ENCODE measurements around the gene PIP5K1B. TPM values are rescaled to one million over a fixed set of nuclear protein-coding genes. Genes with fewer than 3 reads are reported as not detected.

PIP5K1B gene
- total and polyA plus RNA-seq, 2 donors (not counting 1 experiment from before 2014, with no cell fraction given) = under 0.01 to 0.03 TPM

DNA sequence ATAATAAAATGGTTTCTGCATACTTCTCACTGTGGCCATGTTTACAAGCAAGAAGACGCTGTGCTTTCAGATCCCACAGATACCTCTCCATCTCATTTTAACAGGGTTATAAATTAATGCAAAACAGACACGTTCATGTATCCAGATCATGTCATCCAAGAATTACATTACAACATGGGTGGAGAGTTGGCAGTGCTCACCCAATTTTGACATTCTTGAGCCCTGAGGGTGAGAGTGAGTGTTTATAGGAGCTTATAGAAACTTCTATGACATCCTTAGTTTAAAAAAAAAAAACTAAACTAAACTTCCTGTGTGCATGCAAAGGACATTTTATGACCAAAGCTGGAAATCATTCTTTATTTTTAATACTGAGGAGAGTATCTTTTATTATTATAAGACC, 299.8 kb downstream of the PIP5K1B start:
- Histone ChIP-seq H3K9ac (ENCODE audit: insufficient read depth, low read length) (no peak overlapping the region), H3K79me2 (ENCODE audit: control insufficient read depth, insufficient read depth, low read length) (no peaks in the 10 kb centered on the region), H3K4me3 (replicated peaks in 1 of 4; ENCODE audit: control extremely low read depth in 1 of 4, insufficient read depth in 1 of 4, low read depth in 3 of 4, low read length in 4 of 4) (no peak overlapping the region), H4K20me1 (ENCODE audit: control insufficient read depth, extremely low read depth, insufficient read depth, low read length) (no peaks in the 10 kb centered on the region), H3K4me2 (ENCODE audit: extremely low read depth, insufficient read depth, low read length) (no peak overlapping the region), H3K27ac (ENCODE audit: insufficient read depth, low read length) (no peak overlapping the region), H2AFZ (ENCODE audit: low read length) (no peak overlapping the region), H3K36me3 (ENCODE audit: control insufficient read depth, insufficient read depth, low read length) (no peaks in the 10 kb centered on the region), H3K27me3 (ENCODE audit: control insufficient read depth, insufficient read depth, low read length) (peaks cover 2% of the 10 kb centered on the region), H3K9me3 (ENCODE audit: control insufficient read depth, insufficient read depth, low read depth, low read length) (no peaks in the 10 kb centered on the region), H3K4me1 (ENCODE audit: control insufficient read depth, extremely low read depth, insufficient read depth, low read length) (no peaks in the 10 kb centered on the region)
- TF ChIP-seq EZH2 (IDR thresholded peaks at IDR 0.05; ENCODE audit: low read length, missing control alignments) = no peak
- TF ChIP-seq, protein P1, sequence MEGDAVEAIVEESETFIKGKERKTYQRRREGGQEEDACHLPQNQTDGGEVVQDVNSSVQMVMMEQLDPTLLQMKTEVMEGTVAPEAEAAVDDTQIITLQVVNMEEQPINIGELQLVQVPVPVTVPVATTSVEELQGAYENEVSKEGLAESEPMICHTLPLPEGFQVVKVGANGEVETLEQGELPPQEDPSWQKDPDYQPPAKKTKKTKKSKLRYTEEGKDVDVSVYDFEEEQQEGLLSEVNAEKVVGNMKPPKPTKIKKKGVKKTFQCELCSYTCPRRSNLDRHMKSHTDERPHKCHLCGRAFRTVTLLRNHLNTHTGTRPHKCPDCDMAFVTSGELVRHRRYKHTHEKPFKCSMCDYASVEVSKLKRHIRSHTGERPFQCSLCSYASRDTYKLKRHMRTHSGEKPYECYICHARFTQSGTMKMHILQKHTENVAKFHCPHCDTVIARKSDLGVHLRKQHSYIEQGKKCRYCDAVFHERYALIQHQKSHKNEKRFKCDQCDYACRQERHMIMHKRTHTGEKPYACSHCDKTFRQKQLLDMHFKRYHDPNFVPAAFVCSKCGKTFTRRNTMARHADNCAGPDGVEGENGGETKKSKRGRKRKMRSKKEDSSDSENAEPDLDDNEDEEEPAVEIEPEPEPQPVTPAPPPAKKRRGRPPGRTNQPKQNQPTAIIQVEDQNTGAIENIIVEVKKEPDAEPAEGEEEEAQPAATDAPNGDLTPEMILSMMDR (conservative IDR thresholded peaks at IDR 0.05 in 1 of 2, IDR thresholded peaks at IDR 0.05 in 1 of 2; ENCODE audit: low read depth in 1 of 2, low read length in 2 of 2) = no peak
- no peak for DNase-seq (ENCODE audit: low read depth in 2 of 2)

DNA sequence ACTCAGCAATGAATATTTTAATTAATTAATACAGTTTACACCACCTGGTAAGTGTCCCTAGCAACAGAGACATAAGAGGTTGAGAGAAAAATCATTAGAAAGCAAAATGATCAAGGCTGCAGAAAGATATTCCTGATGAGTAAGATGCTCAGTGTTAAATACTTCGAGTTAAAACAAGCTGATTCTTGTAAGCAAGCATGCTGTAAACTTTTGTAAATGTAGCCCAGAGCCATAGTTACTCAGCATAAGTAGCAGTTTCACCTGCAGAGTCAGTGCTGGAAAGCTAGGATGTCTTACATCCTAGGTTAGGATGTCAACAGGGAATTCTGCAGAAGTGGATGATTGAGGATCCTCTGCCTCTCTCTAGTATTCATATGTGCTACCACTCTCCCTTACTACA, 304.7 kb downstream of the PIP5K1B start:
- Histone ChIP-seq H3K9ac (ENCODE audit: insufficient read depth, low read length) (no peak overlapping the region), H3K4me1 (ENCODE audit: control insufficient read depth, extremely low read depth, insufficient read depth, low read length) (no peaks in the 10 kb centered on the region), H4K20me1 (ENCODE audit: control insufficient read depth, extremely low read depth, insufficient read depth, low read length) (no peaks in the 10 kb centered on the region), H3K27ac (ENCODE audit: insufficient read depth, low read length) (no peak overlapping the region), H3K9me3 (ENCODE audit: control insufficient read depth, insufficient read depth, low read depth, low read length) (no peaks in the 10 kb centered on the region), H2AFZ (ENCODE audit: low read length) (no peak overlapping the region), H3K27me3 (ENCODE audit: control insufficient read depth, insufficient read depth, low read length) (no peaks in the 10 kb centered on the region), H3K36me3 (ENCODE audit: control insufficient read depth, insufficient read depth, low read length) (no peaks in the 10 kb centered on the region), H3K4me2 (ENCODE audit: extremely low read depth, insufficient read depth, low read length) (no peak overlapping the region), H3K4me3 (replicated peaks in 1 of 4; ENCODE audit: control extremely low read depth in 1 of 4, insufficient read depth in 1 of 4, low read depth in 3 of 4, low read length in 4 of 4) (no peak overlapping the region), H3K79me2 (ENCODE audit: control insufficient read depth, insufficient read depth, low read length) (no peaks in the 10 kb centered on the region)
- TF ChIP-seq, protein P1 (conservative IDR thresholded peaks at IDR 0.05 in 1 of 2, IDR thresholded peaks at IDR 0.05 in 1 of 2; ENCODE audit: low read depth in 1 of 2, low read length in 2 of 2) = no peak
- no peak for TF ChIP-seq EZH2 (IDR thresholded peaks at IDR 0.05; ENCODE audit: low read length, missing control alignments)
- DNase-seq (ENCODE audit: low read depth in 2 of 2) = no peak

DNA sequence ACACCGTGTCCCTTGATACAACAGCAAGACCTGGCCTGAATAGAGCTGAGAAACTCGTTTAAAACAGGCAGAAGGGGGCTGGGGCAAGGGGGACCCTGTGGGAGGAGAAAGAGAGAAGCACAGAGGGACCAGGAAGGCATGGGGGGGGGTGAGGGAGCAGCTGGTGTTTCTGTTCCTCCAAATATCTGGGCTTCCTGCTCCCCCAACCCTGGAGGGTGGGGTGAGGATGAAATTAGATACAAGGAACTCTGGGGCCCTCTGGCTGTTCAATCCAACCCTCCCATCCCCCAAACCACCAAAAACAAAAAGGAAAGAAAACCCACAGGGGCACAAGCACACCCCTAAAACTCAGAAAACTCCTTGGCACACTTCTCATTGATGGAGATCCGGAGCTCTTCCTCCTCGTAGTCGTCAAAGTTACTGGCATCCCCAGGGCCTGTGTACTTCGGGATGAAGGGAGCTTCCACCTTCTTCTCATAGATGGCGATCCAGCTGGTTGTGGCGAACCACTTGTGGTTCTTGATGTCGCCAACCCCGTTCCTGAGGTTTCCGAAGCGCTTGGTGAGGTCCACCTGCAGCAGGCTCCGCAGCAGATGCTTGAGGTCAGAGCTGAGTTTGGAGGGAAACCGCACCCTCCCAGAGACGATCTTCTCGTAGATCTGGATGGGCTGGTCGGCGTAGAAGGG, 307.8 kb downstream of the PIP5K1B start:
- DNase-seq (ENCODE audit: low read depth in 2 of 2) = no peak
- TF ChIP-seq, protein P1 (conservative IDR thresholded peaks at IDR 0.05 in 1 of 2, IDR thresholded peaks at IDR 0.05 in 1 of 2; ENCODE audit: low read depth in 1 of 2, low read length in 2 of 2) = no peak
- TF ChIP-seq EZH2 (IDR thresholded peaks at IDR 0.05; ENCODE audit: low read length, missing control alignments) = no peak
- H2AFZ ChIP-seq (ENCODE audit: low read length) = no peak overlapping the region
- H3K36me3 ChIP-seq (ENCODE audit: control insufficient read depth, insufficient read depth, low read length) = no peaks in the 10 kb centered on the region
- H3K27ac ChIP-seq (ENCODE audit: insufficient read depth, low read length) = no peak overlapping the region
- no peak overlapping the region for H3K4me2 ChIP-seq (ENCODE audit: extremely low read depth, insufficient read depth, low read length)
- H3K9ac ChIP-seq (ENCODE audit: insufficient read depth, low read length) = no peak overlapping the region
- H4K20me1 ChIP-seq (ENCODE audit: control insufficient read depth, extremely low read depth, insufficient read depth, low read length) = no peaks in the 10 kb centered on the region
- H3K4me1 ChIP-seq (ENCODE audit: control insufficient read depth, extremely low read depth, insufficient read depth, low read length) = no peaks in the 10 kb centered on the region
- H3K9me3 ChIP-seq (ENCODE audit: control insufficient read depth, insufficient read depth, low read depth, low read length) = no peaks in the 10 kb centered on the region
- H3K79me2 ChIP-seq (ENCODE audit: control insufficient read depth, insufficient read depth, low read length) = no peaks in the 10 kb centered on the region
- no peaks in the 10 kb centered on the region for H3K27me3 ChIP-seq (ENCODE audit: control insufficient read depth, insufficient read depth, low read length)
- H3K4me3 ChIP-seq (replicated peaks in 1 of 4; ENCODE audit: control extremely low read depth in 1 of 4, insufficient read depth in 1 of 4, low read depth in 3 of 4, low read length in 4 of 4) = no peak overlapping the region

Measured in fibroblast of lung (primary cell).